Measurements from ENCODE around the gene THBS4. TPM values are rescaled to one million over a fixed set of nuclear protein-coding genes. Genes with fewer than 3 reads are reported as not detected.

Gene THBS4
- total and polyA plus RNA-seq, 4 donors = 0.08 to 0.28 (median 0.20) TPM

DNA sequence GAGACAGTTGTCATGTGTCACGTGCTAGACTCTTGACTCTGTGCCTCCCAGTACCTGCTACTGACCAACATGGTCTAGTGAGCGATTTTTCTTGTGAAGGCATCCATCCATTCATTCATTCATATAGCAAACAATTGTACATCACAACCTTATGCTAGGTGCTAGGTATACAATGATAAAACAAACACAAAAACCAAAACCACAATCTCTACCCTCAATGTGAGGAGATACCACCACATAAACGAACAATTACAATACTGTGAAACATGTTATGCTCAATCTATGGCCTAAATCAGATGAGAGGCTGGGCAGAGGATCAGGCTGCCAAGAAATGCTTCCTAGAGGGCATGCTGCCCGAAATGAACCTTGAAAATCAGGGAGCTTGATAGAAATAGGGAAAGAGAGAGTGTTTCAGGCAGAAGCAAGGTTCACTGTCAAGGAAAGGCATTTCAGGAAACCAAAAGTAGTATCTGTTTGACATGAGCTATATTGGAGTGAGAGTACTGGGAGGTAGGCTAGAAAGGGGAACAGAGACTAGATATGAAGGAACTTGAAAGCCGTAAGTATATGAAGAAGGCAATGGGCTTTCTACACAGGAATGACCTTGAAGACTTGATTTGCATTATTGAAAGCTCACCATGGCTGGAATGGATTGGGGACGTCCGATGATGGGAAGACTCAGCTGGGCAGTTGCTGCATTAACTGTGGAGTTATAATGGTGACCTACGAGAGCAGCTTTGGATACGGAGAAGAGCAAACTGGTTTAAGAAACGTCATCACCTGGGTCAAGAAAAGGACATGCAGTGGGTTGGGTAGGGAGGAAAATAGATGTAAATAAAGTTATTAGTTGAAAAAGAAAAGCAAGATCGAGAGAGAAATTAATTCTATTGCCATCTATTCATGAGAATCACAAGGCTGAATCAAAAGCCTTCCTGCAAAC, 90.1 kb downstream of the THBS4 start:
- 86% methylated on average over 11 of the region's 11 CpGs for WGBS
- DNase-seq (ENCODE audit: low spot score) = no peak
- Histone ChIP-seq H3K9me3 (ENCODE audit: control insufficient read depth in 4 of 4, low read length in 3 of 4) (no peaks in the 10 kb centered on the region), H3K27me3 (ENCODE audit: control insufficient read depth in 4 of 4, insufficient read depth in 4 of 4, low read length in 3 of 4) (no peaks in the 10 kb centered on the region), H3K4me3 (ENCODE audit: low read depth in 1 of 3, low read length in 3 of 3) (no peak overlapping the region), H3K36me3 (ENCODE audit: control insufficient read depth in 4 of 4, insufficient read depth in 3 of 4, low read depth in 1 of 4, low read length in 3 of 4) (peaks cover 0 to 6% (median 3%) of the 10 kb centered on the region in 4 donors), H3K9ac (ENCODE audit: low read depth in 1 of 2, low read length in 2 of 2) (no peak overlapping the region), H3K27ac (ENCODE audit: low read depth in 1 of 2, low read length in 2 of 2) (peak overlapping the region in 1 of 2 donors; percentile 67), H3K4me1 (ENCODE audit: control insufficient read depth in 4 of 4, insufficient read depth in 4 of 4, low read length in 3 of 4) (no peaks in the 10 kb centered on the region)
- TF ChIP-seq, protein P1, sequence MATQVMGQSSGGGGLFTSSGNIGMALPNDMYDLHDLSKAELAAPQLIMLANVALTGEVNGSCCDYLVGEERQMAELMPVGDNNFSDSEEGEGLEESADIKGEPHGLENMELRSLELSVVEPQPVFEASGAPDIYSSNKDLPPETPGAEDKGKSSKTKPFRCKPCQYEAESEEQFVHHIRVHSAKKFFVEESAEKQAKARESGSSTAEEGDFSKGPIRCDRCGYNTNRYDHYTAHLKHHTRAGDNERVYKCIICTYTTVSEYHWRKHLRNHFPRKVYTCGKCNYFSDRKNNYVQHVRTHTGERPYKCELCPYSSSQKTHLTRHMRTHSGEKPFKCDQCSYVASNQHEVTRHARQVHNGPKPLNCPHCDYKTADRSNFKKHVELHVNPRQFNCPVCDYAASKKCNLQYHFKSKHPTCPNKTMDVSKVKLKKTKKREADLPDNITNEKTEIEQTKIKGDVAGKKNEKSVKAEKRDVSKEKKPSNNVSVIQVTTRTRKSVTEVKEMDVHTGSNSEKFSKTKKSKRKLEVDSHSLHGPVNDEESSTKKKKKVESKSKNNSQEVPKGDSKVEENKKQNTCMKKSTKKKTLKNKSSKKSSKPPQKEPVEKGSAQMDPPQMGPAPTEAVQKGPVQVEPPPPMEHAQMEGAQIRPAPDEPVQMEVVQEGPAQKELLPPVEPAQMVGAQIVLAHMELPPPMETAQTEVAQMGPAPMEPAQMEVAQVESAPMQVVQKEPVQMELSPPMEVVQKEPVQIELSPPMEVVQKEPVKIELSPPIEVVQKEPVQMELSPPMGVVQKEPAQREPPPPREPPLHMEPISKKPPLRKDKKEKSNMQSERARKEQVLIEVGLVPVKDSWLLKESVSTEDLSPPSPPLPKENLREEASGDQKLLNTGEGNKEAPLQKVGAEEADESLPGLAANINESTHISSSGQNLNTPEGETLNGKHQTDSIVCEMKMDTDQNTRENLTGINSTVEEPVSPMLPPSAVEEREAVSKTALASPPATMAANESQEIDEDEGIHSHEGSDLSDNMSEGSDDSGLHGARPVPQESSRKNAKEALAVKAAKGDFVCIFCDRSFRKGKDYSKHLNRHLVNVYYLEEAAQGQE (IDR thresholded peaks at IDR 0.05) = no peak

GRCh38 chr5:80125962-80126480, 90.9 kb downstream of the THBS4 start:
- peaks cover 0 to 6% (median 3%) of the 10 kb centered on the region in 4 donors for H3K36me3 ChIP-seq (ENCODE audit: control insufficient read depth in 4 of 4, insufficient read depth in 3 of 4, low read depth in 1 of 4, low read length in 3 of 4)
- H3K4me1 ChIP-seq (ENCODE audit: control insufficient read depth in 4 of 4, insufficient read depth in 4 of 4, low read length in 3 of 4) = no peaks in the 10 kb centered on the region
- H3K9ac ChIP-seq (ENCODE audit: low read depth in 1 of 2, low read length in 2 of 2) = no peak overlapping the region
- H3K9me3 ChIP-seq (ENCODE audit: control insufficient read depth in 4 of 4, low read length in 3 of 4) = no peaks in the 10 kb centered on the region
- no peak overlapping the region for H3K27ac ChIP-seq (ENCODE audit: low read depth in 1 of 2, low read length in 2 of 2)
- no peak for DNase-seq (ENCODE audit: low spot score)
- TF ChIP-seq FOXA1 (IDR thresholded peaks at IDR 0.05) (no peak), JUND (IDR thresholded peaks at IDR 0.05) (peak in 1 of 2 donors; percentile 44), HNF4G (IDR thresholded peaks at IDR 0.05) (no peak), RAD21 (IDR thresholded peaks at IDR 0.05) (no peak)
- TF ChIP-seq, protein P2, sequence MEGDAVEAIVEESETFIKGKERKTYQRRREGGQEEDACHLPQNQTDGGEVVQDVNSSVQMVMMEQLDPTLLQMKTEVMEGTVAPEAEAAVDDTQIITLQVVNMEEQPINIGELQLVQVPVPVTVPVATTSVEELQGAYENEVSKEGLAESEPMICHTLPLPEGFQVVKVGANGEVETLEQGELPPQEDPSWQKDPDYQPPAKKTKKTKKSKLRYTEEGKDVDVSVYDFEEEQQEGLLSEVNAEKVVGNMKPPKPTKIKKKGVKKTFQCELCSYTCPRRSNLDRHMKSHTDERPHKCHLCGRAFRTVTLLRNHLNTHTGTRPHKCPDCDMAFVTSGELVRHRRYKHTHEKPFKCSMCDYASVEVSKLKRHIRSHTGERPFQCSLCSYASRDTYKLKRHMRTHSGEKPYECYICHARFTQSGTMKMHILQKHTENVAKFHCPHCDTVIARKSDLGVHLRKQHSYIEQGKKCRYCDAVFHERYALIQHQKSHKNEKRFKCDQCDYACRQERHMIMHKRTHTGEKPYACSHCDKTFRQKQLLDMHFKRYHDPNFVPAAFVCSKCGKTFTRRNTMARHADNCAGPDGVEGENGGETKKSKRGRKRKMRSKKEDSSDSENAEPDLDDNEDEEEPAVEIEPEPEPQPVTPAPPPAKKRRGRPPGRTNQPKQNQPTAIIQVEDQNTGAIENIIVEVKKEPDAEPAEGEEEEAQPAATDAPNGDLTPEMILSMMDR (IDR thresholded peaks at IDR 0.05; ENCODE audit: low read depth, low read length, missing input control) = no peak
- TF ChIP-seq, protein P3, sequence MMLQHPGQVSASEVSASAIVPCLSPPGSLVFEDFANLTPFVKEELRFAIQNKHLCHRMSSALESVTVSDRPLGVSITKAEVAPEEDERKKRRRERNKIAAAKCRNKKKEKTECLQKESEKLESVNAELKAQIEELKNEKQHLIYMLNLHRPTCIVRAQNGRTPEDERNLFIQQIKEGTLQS (IDR thresholded peaks at IDR 0.05) = no peak
- 77% methylated on average over 4 of the region's 4 CpGs for WGBS
- no peaks in the 10 kb centered on the region for H3K27me3 ChIP-seq (ENCODE audit: control insufficient read depth in 4 of 4, insufficient read depth in 4 of 4, low read length in 3 of 4)
- no peak overlapping the region for H3K4me3 ChIP-seq (ENCODE audit: low read depth in 1 of 3, low read length in 3 of 3)

GRCh38 chr5:80127116-80127552, 92.0 kb downstream of the THBS4 start:
- H3K27me3 ChIP-seq (ENCODE audit: control insufficient read depth in 4 of 4, insufficient read depth in 4 of 4, low read length in 3 of 4) = no peaks in the 10 kb centered on the region
- H3K9ac ChIP-seq (ENCODE audit: low read depth in 1 of 2, low read length in 2 of 2) = no peak overlapping the region
- WGBS = 78% methylated on average over 4 of the region's 4 CpGs
- peaks cover 0 to 6% (median 3%) of the 10 kb centered on the region in 4 donors for H3K36me3 ChIP-seq (ENCODE audit: control insufficient read depth in 4 of 4, insufficient read depth in 3 of 4, low read depth in 1 of 4, low read length in 3 of 4)
- no peaks in the 10 kb centered on the region for H3K9me3 ChIP-seq (ENCODE audit: control insufficient read depth in 4 of 4, low read length in 3 of 4)
- no peak for DNase-seq (ENCODE audit: low spot score)
- no peak overlapping the region for H3K27ac ChIP-seq (ENCODE audit: low read depth in 1 of 2, low read length in 2 of 2)
- no peak overlapping the region for H3K4me3 ChIP-seq (ENCODE audit: low read depth in 1 of 3, low read length in 3 of 3)
- no peaks in the 10 kb centered on the region for H3K4me1 ChIP-seq (ENCODE audit: control insufficient read depth in 4 of 4, insufficient read depth in 4 of 4, low read length in 3 of 4)
- TF ChIP-seq, protein P2 (IDR thresholded peaks at IDR 0.05; ENCODE audit: low read depth, low read length, missing input control) = no peak
- TF ChIP-seq EGR1 (IDR thresholded peaks at IDR 0.05; ENCODE audit: low read depth in 2 of 2) = no peak
- no peak for TF ChIP-seq FOXA2 (IDR thresholded peaks at IDR 0.05)
- TF ChIP-seq, protein P4, sequence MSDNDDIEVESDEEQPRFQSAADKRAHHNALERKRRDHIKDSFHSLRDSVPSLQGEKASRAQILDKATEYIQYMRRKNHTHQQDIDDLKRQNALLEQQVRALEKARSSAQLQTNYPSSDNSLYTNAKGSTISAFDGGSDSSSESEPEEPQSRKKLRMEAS (IDR thresholded peaks at IDR 0.05) = no peak
- no peak for TF ChIP-seq GABPA (IDR thresholded peaks at IDR 0.05 in 1 of 2, conservative IDR thresholded peaks at IDR 0.05 in 1 of 2)
- no peak for TF ChIP-seq YY1 (IDR thresholded peaks at IDR 0.05)
- no peak for TF ChIP-seq FOXA1 (IDR thresholded peaks at IDR 0.05)
- no peak for TF ChIP-seq RXRA (IDR thresholded peaks at IDR 0.05)
- TF ChIP-seq TAF1 (conservative IDR thresholded peaks at IDR 0.05) = no peak
- no peak for TF ChIP-seq NR2F2 (IDR thresholded peaks at IDR 0.05)
